Measurements from ENCODE around the gene THBD.

The THBD gene

GRCh38 chr20:23050076-23050838 lies 785 bp upstream of the THBD start:
- no peaks in the 10 kb centered on the region for H3K9me3 ChIP-seq (ENCODE audit: insufficient read depth, low read length)
- no peak overlapping the region for H3K9ac ChIP-seq (ENCODE audit: low read length)
- no peak overlapping the region for H3K27ac ChIP-seq (ENCODE audit: low read length)
- H4K20me1 ChIP-seq (ENCODE audit: insufficient read depth, low read length) = no peaks in the 10 kb centered on the region
- no peak overlapping the region for H3K4me3 ChIP-seq (ENCODE audit: low read length)
- no peaks in the 10 kb centered on the region for H3K36me3 ChIP-seq (replicated peaks; ENCODE audit: low read depth, low read length)
- no peak for TF ChIP-seq EZH2phosphoT487 (IDR thresholded peaks at IDR 0.05; ENCODE audit: low read depth)
- no peak for TF ChIP-seq CTCF (IDR thresholded peaks at IDR 0.05; ENCODE audit: low read depth, low read length)
- peaks cover 15% of the 10 kb centered on the region for H3K27me3 ChIP-seq (ENCODE audit: low read depth, low read length)
- no peaks in the 10 kb centered on the region for H3K4me1 ChIP-seq (ENCODE audit: low read length)
- no peaks in the 10 kb centered on the region for H3K79me2 ChIP-seq (ENCODE audit: low read length)
- H2AFZ ChIP-seq (ENCODE audit: low read depth, low read length) = no peak overlapping the region
- H3K4me2 ChIP-seq (ENCODE audit: low read length) = no peak overlapping the region

- no peak overlapping the region for H2AFZ ChIP-seq (ENCODE audit: low read depth, low read length)
- no peak overlapping the region for H3K4me2 ChIP-seq (ENCODE audit: low read length)
- H3K9me3 ChIP-seq (ENCODE audit: insufficient read depth, low read length) = no peaks in the 10 kb centered on the region
- H4K20me1 ChIP-seq (ENCODE audit: insufficient read depth, low read length) = no peaks in the 10 kb centered on the region
- H3K79me2 ChIP-seq (ENCODE audit: low read length) = no peaks in the 10 kb centered on the region
- no peaks in the 10 kb centered on the region for H3K36me3 ChIP-seq (replicated peaks; ENCODE audit: low read depth, low read length)
- no peak for TF ChIP-seq EZH2phosphoT487 (IDR thresholded peaks at IDR 0.05; ENCODE audit: low read depth)
- no peak for TF ChIP-seq CTCF (IDR thresholded peaks at IDR 0.05; ENCODE audit: low read depth, low read length)
- H3K4me3 ChIP-seq (ENCODE audit: low read length) = no peak overlapping the region
- no peaks in the 10 kb centered on the region for H3K4me1 ChIP-seq (ENCODE audit: low read length)
- peaks cover 17% of the 10 kb centered on the region for H3K27me3 ChIP-seq (ENCODE audit: low read depth, low read length)
- H3K9ac ChIP-seq (ENCODE audit: low read length) = no peak overlapping the region
- H3K27ac ChIP-seq (ENCODE audit: low read length) = no peak overlapping the region
Observed at GRCh38 chr20:23048283-23049200, 930 bp downstream of the THBD start.

GRCh38 chr20:23047738-23048214 lies 1.7 kb downstream of the THBD start:
- H3K4me2 ChIP-seq (ENCODE audit: low read length) = no peak overlapping the region
- TF ChIP-seq EZH2phosphoT487 (IDR thresholded peaks at IDR 0.05; ENCODE audit: low read depth) = no peak
- TF ChIP-seq CTCF (IDR thresholded peaks at IDR 0.05; ENCODE audit: low read depth, low read length) = no peak
- H3K4me3 ChIP-seq (ENCODE audit: low read length) = no peak overlapping the region
- no peak overlapping the region for H2AFZ ChIP-seq (ENCODE audit: low read depth, low read length)
- H3K79me2 ChIP-seq (ENCODE audit: low read length) = no peaks in the 10 kb centered on the region
- no peaks in the 10 kb centered on the region for H4K20me1 ChIP-seq (ENCODE audit: insufficient read depth, low read length)
- H3K27me3 ChIP-seq (ENCODE audit: low read depth, low read length) = peaks cover 21% of the 10 kb centered on the region
- H3K9me3 ChIP-seq (ENCODE audit: insufficient read depth, low read length) = no peaks in the 10 kb centered on the region
- no peak overlapping the region for H3K9ac ChIP-seq (ENCODE audit: low read length)
- no peaks in the 10 kb centered on the region for H3K36me3 ChIP-seq (replicated peaks; ENCODE audit: low read depth, low read length)
- H3K4me1 ChIP-seq (ENCODE audit: low read length) = no peaks in the 10 kb centered on the region
- no peak overlapping the region for H3K27ac ChIP-seq (ENCODE audit: low read length)

Data from OCI-LY3 (cell line).